Right ventricle myocardium superior (tissue), 1 donor: ENCODE data around the gene AHRR. TPM values are rescaled to one million over a fixed set of nuclear protein-coding genes. Genes with fewer than 3 reads are reported as not detected.
A peak's percentile ranks its signal among the peaks of the same experiment; 100 is the strongest.

Experiments
- ATAC-seq: fragments of 200-7000 bp; cut with Tn5 transposase; one replicate; pipeline ENCODE4 v1.9.1; 2020; ENCODE audit warnings: mild to moderate bottlenecking; ENCODE audit not compliant: poor library complexity
- DNase-seq: peaks from one replicate; pipeline ENCODE4 v3.0.0-alpha.2; 2020
- intact Hi-C: fragments of 100-400 bp; cut with DNase I; formaldehyde crosslinking; loops from one replicate; pipeline ENCODE4 v1.11.2; 2022
- total RNA-seq: library from RNA; stranded (reverse); fragmentation: NEBNext Ultra II Directional; extraction: Animal tissue kit (Norgen Biotek cat#: 25700); gene quantifications from one replicate; pipeline ENCODE4 v1.2.1, GENCODE V29; 2021
- donor health status: DM: no; HTN: yes; CAD: no; lungs with severe emphysema.

AHRR gene
- total RNA-seq, 1 donor from 2014 or later, result 1.8 TPM

- intact Hi-C loops, result no loop called here
- ATAC-seq (no peak), DNase-seq (no peak)
Measured at GRCh38 chr5:427415-428087, 106.0 kb downstream of the AHRR start.

- intact Hi-C loops, result no loop called here
- DNase-seq (no peak), ATAC-seq (no peak)
Measured at GRCh38 chr5:428219-428618, 106.7 kb downstream of the AHRR start.

GRCh38 chr5:428754-429452 is 107.4 kb downstream of the AHRR start:
- intact Hi-C loops, result no loop called here
- ATAC-seq, result no peak
- DNase-seq, result no peak

DNA sequence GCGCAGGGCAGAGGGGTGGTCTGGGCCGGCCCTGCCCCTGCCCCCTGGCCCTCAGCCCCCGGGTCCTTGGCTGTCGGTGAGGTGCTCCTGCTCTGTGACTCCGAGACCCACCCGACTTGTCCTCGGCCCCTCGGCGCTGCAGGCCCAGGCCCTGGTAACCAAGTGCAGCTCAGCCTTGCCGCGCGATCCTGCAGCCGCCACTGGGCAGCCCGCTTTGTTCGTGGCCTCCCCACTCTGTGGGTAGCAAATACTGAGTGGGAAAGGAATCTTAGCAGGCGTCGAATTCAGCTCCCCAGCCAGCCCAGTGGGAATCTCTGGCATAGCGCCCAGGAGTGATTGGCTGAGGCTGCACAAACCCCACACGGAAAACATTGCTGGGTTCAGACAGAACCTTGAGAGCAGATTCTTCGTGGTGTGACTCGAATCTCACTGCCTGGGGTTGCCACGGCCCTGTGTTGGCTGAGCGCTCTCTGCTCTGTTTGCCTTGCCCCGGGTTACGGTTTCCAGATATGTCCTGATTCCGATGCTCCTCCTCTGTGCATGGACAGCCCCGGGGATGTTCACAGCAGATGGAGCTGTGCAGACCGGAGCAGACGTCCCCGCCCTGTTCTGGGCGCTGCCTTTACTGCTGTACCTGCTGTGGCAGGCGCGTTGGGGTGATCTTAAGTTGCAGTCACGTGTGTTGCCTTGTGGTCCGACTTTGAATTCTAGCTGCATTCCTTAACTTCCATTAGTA is 108.1 kb downstream of the AHRR start:
- DNase-seq, result peak; percentile 59
- intact Hi-C loops, result loop anchor here (10.0 kb wide), 1 partner anchor 115 kb away; no protein-coding TSS in a partner anchor
- ATAC-seq, result peak; percentile 35

- ATAC-seq (no peak), DNase-seq (no peak)
- intact Hi-C loops, result loop anchor here (10.0 kb wide), 1 partner anchor 116 kb away; no protein-coding TSS in a partner anchor
Measured at GRCh38 chr5:430214-430925, 108.9 kb downstream of the AHRR start.

- peak; percentile 63 for DNase-seq
Measured at GRCh38 chr5:431001-431710, 109.6 kb downstream of the AHRR start.

DNA sequence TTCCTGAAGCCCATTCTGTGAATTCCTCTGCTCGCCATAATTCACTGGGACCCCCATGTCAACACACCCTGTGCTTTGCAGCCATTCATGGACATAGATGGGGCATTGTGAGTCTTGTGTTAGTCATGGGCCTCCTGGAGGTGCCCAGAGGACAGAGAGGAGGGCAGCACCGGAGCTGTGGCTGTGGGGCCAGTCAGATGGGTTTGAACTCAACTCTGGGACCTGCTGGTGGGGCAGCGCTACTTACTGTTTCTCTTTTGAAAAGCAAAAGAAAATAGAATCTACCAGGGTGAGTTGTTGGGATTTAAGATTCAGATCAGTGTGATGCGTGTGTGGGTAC is 110.2 kb downstream of the AHRR start:
- ATAC-seq (no peak), DNase-seq (no peak)
- intact Hi-C loops, result loop anchor here (10.0 kb wide), 1 partner anchor 117 kb away; no protein-coding TSS in a partner anchor

More at GRCh38 chr5:431001-431710, 109.6 kb downstream of the AHRR start:
- ATAC-seq, result peak; percentile 78
- intact Hi-C loops, result loop anchor here (10.0 kb wide), 1 partner anchor 116 kb away; no protein-coding TSS in a partner anchor

DNA sequence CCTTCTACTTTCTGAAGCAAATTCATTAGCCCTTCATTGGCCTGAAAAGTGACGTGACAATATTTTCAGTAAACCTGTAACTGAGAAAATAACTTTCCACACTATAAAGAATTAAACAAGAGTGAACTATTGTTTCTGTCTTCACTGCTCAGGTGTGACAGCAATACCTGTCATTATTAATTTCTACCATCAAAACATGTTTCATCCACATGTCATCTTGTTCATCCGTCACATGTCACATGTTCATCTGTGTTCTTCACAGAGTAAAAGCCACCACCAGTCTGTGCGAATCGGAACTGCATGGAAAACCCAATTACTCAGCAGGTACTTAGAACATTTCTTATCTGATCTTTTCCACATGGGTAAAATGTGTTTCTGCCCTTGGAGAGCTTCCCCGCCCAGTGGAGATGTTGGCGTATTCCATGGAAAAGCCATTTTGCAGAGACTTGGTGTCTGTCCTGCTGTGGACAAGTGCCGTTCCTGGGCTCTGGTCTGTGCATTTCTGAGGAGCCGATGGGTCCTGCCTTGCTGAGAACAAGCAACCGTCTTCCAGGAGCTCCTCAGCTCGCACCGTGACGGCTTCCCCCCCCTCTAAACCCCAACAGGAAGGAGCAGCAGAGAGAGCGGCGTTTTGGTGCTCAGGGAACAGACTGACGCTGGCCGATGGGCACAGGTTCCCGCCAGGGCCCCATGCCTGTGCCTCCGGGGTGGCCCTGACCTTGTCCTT is 110.8 kb downstream of the AHRR start:
- DNase-seq (no peak), ATAC-seq (no peak)
- intact Hi-C loops, result loop anchor here (10.0 kb wide), 1 partner anchor 118 kb away; no protein-coding TSS in a partner anchor

DNA sequence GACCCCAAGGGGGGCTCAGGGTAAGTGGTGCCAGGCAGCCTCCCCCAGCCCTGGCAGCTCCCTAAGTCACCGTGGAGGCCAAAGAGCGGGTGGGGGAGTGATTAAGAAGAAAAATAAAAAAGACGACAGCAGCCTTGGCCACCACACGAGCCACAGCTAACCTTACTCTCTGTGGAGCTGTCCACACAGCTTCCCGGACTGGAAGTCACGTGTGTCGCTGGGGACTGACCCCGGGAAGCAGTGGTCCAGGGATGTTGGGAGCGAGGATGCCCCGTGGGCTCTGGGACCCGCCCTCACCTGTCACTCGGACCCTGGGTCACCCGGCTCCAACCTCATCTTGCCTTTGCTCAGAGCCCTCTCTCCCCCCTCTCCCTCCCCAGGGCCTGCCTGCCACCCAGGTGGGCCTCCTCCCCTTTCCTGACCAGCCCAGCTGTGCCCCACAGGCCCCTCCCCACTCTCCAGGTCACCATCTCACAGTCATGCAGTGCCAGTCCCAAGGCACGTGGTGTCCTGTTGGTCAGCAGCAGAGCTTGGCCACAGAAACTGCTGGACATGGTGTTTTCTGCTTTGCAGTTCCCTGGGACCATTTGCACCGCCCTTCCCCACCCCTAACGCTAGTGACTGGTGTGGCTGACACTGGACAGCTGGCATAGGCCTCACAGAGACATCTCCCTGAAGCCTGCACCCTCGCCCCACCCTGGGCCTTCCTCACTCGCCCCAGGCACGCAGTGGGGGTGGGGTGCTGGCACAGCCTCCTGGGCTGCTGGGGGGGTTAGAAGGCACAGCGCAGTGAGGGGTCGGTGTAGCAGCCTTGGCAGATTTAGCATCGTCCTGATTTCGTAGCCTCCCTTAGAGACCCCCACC is 111.6 kb downstream of the AHRR start:
- DNase-seq (no peak), ATAC-seq (no peak)
- intact Hi-C loops, result loop anchor here (10.0 kb wide), 1 partner anchor 118 kb away; no protein-coding TSS in a partner anchor

GRCh38 chr5:433836-434235 is 112.3 kb downstream of the AHRR start:
- intact Hi-C loops, result loop anchor here (10.0 kb wide), 1 partner anchor 119 kb away; no protein-coding TSS in a partner anchor
- DNase-seq (no peak), ATAC-seq (no peak)

DNA sequence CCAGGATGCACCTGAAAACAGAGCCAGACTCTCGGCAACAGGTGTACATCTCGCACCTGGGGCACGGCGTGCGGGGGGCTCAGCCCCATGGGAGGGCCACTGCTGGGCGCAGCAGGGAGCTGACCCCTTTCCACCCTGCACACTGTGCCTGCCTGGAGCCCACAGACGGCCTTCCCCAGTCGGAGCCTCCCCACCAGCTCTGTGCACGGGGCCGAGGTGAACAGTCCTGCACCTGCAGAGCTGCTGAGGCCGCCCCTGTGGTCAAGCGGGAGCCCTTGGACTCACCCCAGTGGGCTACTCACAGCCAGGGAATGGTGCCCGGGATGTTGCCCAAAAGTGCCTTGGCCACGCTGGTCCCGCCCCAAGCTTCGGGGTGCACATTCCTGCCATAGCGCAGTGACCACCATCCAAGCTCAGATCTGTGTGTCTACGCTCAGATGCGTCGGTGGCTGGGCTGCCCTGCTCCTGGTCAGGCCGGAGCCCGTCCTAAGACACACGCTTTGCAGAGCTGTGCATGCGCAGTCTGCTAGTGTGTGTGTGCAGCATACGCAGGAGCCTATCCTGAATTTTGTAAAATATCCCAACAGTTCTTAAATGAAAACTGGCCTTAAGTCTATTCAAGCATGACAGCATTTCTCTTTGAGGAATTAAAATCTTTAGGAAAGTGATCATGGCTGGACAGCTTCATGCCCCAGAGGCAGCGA is 113.1 kb downstream of the AHRR start:
- ATAC-seq, result no peak
- DNase-seq, result no peak
- intact Hi-C loops, result loop anchor here (10.0 kb wide), 1 partner anchor 120 kb away; no protein-coding TSS in a partner anchor

- ATAC-seq, result no peak
- DNase-seq, result no peak
- intact Hi-C loops, result loop anchor here (10.0 kb wide), 1 partner anchor 120 kb away; no protein-coding TSS in a partner anchor
Measured at GRCh38 chr5:435156-435790, 113.8 kb downstream of the AHRR start.

- intact Hi-C loops, result loop anchor here (10.0 kb wide), 1 partner anchor 121 kb away; no protein-coding TSS in a partner anchor
- ATAC-seq, result no peak
Measured at GRCh38 chr5:435961-436640, 114.6 kb downstream of the AHRR start.

GRCh38 chr5:436641-436975 is 115.1 kb downstream of the AHRR start:
- intact Hi-C loops, result loop anchor here (10.0 kb wide), 1 partner anchor 122 kb away; no protein-coding TSS in a partner anchor
- DNase-seq (no peak), ATAC-seq (no peak)

More at GRCh38 chr5:435961-436640, 114.6 kb downstream of the AHRR start:
- DNase-seq, result no peak

GRCh38 chr5:437281-437771 is 115.8 kb downstream of the AHRR start:
- intact Hi-C loops, result loop anchor here (10.0 kb wide), 1 partner anchor 123 kb away; no protein-coding TSS in a partner anchor
- DNase-seq (no peak), ATAC-seq (no peak)
